Liver (tissue), 3 donors: ENCODE data around the gene TNFRSF8.

Experiments used
- ATF3 ChIP-seq: IDR thresholded peaks from 2 replicates; pipeline ENCODE4 v1.6.1; 2016; ENCODE audit warnings: antibody characterized with exemption
- CTCF ChIP-seq: fragments of 150-350 bp; IDR thresholded peaks from 2 replicates; pipeline ENCODE4 v1.5.1; 2017; ENCODE audit warnings: improper control_type of control experiment, low read depth, low read length; ENCODE audit not compliant: missing input control
- EGR1 ChIP-seq, 2 donors: IDR thresholded peaks; 2 replicates each; pipeline ENCODE4 v1.6.1; 2016 to 2018; ENCODE audit warnings: antibody characterized with exemption in 2 of 2, low read depth in 2 of 2
- FOXA1 ChIP-seq: IDR thresholded peaks from 2 replicates; pipeline ENCODE4 v1.6.1; 2016; ENCODE audit warnings: antibody characterized with exemption
- GABPA ChIP-seq, 2 donors: IDR thresholded peaks in 1 of 2; conservative IDR thresholded peaks in 1 of 2; 2 replicates each; pipeline ENCODE4 v1.6.1; 2016; ENCODE audit warnings: antibody characterized with exemption in 2 of 2, mild to moderate bottlenecking in 1 of 2, moderate library complexity in 1 of 2
- JUND ChIP-seq, 2 donors: IDR thresholded peaks; 2 replicates each; pipeline ENCODE4 v1.6.1; 2016; ENCODE audit warnings: antibody characterized with exemption in 2 of 2
- MAX ChIP-seq: IDR thresholded peaks from 2 replicates; pipeline ENCODE4 v1.6.1; 2016; ENCODE audit warnings: antibody characterized with exemption
- RAD21 ChIP-seq, 2 donors: IDR thresholded peaks; 2 replicates each; pipeline ENCODE4 v1.6.1; 2016; ENCODE audit warnings: antibody characterized with exemption in 2 of 2, mild to moderate bottlenecking in 2 of 2
- YY1 ChIP-seq: IDR thresholded peaks from 2 replicates; pipeline ENCODE4 v1.6.1; 2016; ENCODE audit warnings: antibody characterized with exemption, mild to moderate bottlenecking
- ZBTB33 ChIP-seq: IDR thresholded peaks from 2 replicates; pipeline ENCODE4 v1.6.1; 2016; ENCODE audit warnings: antibody characterized with exemption
- donor health status: healthy.
- donor health status: healthy.

- TF ChIP-seq CTCF (no peak), ATF3 (no peak), YY1 (no peak), MAX (no peak), RAD21 (IDR thresholded peaks at IDR 0.05) (peak in 1 of 2 donors; percentile 41), JUND (IDR thresholded peaks at IDR 0.05) (no peak), FOXA1 (no peak), ZBTB33 (no peak), GABPA (IDR thresholded peaks at IDR 0.05 in 1 of 2, conservative IDR thresholded peaks at IDR 0.05 in 1 of 2) (no peak), EGR1 (IDR thresholded peaks at IDR 0.05; ENCODE audit: low read depth in 2 of 2) (no peak)
Observed at GRCh38 chr1:12188657-12189327, 125.7 kb downstream of the TNFRSF8 start.
